NB4 (cell line): ENCODE measurements around the gene SCAPER.

Experiments used
- CTCF ChIP-seq: IDR thresholded peaks from one replicate; pipeline ENCODE4 v1.5.1; 2012; ENCODE audit warnings: low read depth, low read length
- MYC ChIP-seq: IDR thresholded peaks from 2 replicates; pipeline ENCODE4 v1.6.1; 2011; ENCODE audit warnings: low read depth, low read length

GRCh38 chr15:76381366-76381765 is 523.8 kb downstream of the SCAPER start:
- no peak for TF ChIP-seq CTCF
- no peak for TF ChIP-seq MYC
